Measurements from ENCODE around the gene TACC2. TPM values are rescaled to one million over a fixed set of nuclear protein-coding genes. Genes with fewer than 3 reads are reported as not detected.

The TACC2 gene
- total RNA-seq, 2 experiments from 2014 or later = not detected

DNA sequence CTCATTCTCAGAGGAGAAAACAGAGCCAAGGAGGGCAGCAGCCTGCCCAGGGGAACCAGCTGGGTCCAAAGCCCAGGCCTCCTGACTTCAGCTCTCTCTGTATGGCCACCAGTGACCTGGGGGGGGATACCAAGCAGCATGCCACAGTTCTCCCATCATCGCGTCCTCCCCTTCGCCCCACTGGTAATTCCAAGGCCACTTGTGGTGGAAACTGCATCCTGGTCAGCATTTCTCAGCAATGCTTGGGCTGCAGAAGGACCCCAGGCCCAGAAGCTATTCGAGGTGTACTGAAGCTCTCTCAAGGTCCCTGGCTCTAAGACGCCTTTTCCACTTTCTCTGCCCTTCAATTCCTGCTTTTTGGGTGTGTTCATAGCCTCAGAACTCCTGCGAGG lies 309.2 kb downstream of the TACC2 start:
- CTCF ChIA-PET = interaction anchor here (1.0 to 4.5 kb wide), 18 partner anchors 11 to 270 kb away, joined by 3 to 68 read pairs (median 5); partner anchors contain the start of gene PLEKHA1
- Mint-ChIP-seq H3K27ac (no peak overlapping the region), H3K9me3 (ENCODE audit: low read depth) (no peaks in the 10 kb centered on the region), H3K4me3 (no peak overlapping the region), H3K36me3 (no peaks in the 10 kb centered on the region), H3K27me3 (peaks cover 35% of the 10 kb centered on the region), H3K4me1 (peaks cover 15% of the 10 kb centered on the region)
- DNase-seq (no peak), ATAC-seq (no peak)

DNA sequence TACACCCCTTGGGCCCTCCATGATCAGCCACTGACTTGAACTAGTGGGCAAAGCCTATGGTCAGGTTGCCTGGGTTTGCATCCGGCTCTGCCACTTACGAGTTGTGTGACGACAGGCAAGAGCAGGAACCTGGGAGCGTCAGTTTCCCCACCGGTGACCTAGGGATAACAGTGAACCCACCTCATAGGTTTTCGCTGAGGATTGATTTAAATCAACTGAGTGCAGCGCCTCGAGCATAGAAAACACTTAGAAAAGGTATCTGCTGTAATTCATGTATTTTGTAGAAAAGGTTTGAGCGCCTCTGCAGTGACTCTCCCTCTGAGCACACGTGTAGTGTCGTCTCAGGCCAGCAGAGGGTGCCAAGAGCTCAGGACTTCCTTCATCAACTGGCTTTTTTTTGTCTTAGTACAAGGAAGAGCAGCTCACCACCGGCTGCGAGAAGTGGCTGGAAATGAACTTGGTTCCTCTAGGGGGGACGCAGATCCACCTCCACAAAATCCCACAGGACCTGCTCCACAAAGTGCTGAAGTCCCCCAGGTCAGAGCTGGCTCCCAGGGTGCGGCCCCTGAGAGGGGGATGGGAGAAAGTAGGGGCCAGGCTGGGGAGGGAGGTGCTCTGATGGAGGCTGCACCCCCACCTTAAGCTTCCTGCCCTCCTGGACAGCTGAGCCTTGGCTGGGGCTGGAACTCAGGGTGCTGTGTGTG lies 309.8 kb downstream of the TACC2 start:
- DNase-seq (peak; percentile 72), ATAC-seq (peak; percentile 81)
- Mint-ChIP-seq H3K27ac (no peak overlapping the region), H3K4me3 (no peak overlapping the region), H3K9me3 (ENCODE audit: low read depth) (no peaks in the 10 kb centered on the region), H3K4me1 (peaks cover 12% of the 10 kb centered on the region), H3K36me3 (no peaks in the 10 kb centered on the region), H3K27me3 (peaks cover 35% of the 10 kb centered on the region)
- CTCF ChIA-PET = interaction anchor here (0.5 to 4.5 kb wide), 33 partner anchors 12 to 374 kb away, joined by 3 to 68 read pairs (median 4); partner anchors contain the start of genes ARMS2 and PLEKHA1

DNA sequence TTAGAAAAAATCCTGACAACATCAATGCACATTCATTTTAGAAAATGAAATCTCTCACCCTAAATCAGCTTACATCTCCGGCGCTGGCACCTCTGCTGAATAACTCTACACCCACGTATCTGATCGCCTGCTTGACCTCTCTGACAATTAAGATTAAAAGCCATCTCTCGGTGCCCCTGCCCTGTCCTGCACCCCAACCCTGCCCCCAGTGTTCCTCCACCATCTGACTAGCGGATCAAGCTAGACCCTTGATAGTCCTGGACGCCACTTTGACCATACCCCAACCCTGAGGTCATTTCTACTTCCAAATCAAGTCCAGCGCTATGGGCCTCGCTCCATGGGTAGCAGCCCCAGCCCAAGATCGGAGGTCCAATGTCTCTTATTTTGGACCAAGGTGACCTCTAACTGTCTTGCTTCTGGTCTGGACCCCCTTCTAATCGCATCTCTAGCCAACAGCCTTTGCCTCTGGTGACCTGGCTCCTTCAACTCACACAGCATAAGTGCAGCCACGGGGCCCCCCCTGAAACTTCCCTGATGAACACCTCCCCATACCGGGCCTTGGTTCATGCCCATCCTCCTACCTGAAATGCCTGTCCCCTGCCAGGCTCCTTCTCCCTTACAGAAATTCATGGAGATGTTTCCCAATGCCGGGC lies 310.6 kb downstream of the TACC2 start:
- Mint-ChIP-seq H3K4me1 (peaks cover 12% of the 10 kb centered on the region), H3K4me3 (no peak overlapping the region), H3K27me3 (peaks cover 39% of the 10 kb centered on the region), H3K36me3 (no peaks in the 10 kb centered on the region), H3K27ac (no peak overlapping the region), H3K9me3 (ENCODE audit: low read depth) (no peaks in the 10 kb centered on the region)
- peak; percentile 22 for DNase-seq
- CTCF ChIA-PET = interaction anchor here (0.5 to 4.5 kb wide), 32 partner anchors 11 to 375 kb away, joined by 3 to 68 read pairs (median 4); partner anchors contain the start of genes ARMS2 and PLEKHA1
- ATAC-seq = no peak

DNA sequence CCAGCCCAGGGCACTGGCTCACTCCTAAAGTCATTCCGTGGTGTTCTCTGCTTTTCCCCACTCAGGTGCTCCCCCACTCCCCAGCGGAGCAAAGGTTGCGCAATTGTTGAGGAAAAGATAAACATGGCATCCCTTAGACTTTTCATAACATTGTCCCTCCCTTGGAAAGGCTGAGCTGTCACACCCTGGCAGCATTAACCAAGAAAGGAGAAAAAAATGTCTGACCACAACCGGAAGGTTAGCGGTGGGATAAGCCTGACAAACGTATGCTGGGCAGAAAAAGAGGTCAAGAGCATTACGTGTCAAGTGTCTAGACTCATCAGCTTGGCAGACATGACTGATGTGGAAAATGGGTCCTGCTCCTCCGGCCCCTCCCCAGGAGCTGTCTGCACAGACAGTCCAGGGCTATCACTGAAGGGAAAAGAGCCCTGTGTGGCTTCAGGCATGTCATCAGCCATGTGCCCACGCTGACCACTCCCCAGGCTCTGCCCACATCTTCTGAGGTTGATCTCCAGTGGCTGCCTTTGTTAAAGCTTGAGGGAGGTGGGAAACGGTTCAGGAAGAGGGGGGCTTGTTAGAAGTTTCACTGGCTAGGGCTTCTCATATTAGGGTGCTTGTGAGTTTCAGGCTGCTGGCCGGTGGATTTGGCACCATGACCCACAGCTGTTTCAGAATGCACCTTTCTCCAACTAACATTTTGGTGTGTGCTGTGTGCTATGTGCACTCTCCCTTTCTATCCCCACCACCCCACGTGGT lies 312.3 kb downstream of the TACC2 start:
- no peaks in the 10 kb centered on the region for H3K4me1 Mint-ChIP-seq
- no peaks in the 10 kb centered on the region for H3K36me3 Mint-ChIP-seq
- DNase-seq = no peak
- H3K27ac Mint-ChIP-seq = no peak overlapping the region
- peaks cover 35% of the 10 kb centered on the region for H3K27me3 Mint-ChIP-seq
- no peak for ATAC-seq
- no peak overlapping the region for H3K4me3 Mint-ChIP-seq
- peaks cover 2% of the 10 kb centered on the region for H3K9me3 Mint-ChIP-seq (ENCODE audit: low read depth)
- CTCF ChIA-PET = interaction anchor here (1.5 to 2.6 kb wide), 2 partner anchors 134 to 265 kb away, joined by 6 to 10 read pairs; no protein-coding TSS in a partner anchor

DNA sequence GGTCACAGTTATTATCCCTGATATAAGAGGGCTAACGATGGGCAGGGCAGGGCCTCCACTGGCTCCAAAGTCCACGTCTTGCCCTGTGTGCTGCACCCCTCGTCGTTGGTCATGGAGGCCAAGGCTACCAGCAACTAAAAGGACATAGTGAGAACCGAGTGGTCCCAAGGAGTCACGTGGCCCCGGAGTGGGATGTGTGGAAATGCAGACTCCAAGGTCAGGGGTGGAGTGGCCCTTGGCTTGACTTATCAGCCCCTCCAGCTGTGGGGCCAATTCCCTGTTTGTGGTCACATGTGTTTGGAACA lies 312.8 kb downstream of the TACC2 start:
- ATAC-seq (no peak), DNase-seq (no peak)
- no peaks in the 10 kb centered on the region for H3K4me1 Mint-ChIP-seq
- H3K4me3 Mint-ChIP-seq = no peak overlapping the region
- peaks cover 2% of the 10 kb centered on the region for H3K9me3 Mint-ChIP-seq (ENCODE audit: low read depth)
- CTCF ChIA-PET = interaction anchor here (1.5 to 2.6 kb wide), 2 partner anchors 134 to 264 kb away, joined by 6 to 10 read pairs; no protein-coding TSS in a partner anchor
- peaks cover 31% of the 10 kb centered on the region for H3K27me3 Mint-ChIP-seq
- H3K36me3 Mint-ChIP-seq = no peaks in the 10 kb centered on the region
- H3K27ac Mint-ChIP-seq = no peak overlapping the region

DNA sequence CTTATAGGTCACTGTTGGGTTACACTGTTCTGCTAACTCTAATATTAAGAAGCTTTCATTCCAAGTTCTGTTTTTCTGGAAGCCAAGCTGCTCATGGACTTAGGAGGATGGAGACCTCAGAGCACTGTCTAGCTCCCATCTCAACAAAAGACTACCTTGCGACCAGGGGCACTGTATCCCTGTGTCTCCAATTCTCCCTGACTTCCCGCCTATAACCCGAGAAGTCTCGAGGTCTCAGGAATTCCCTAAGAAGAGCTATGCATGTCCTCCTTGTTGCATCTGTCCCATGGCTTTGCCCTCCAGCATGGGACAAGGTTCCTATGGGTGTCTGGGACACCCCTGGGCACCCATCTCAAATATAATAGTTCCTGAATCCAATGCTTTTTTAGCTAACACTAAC lies 313.4 kb downstream of the TACC2 start:
- Mint-ChIP-seq H3K36me3 (no peaks in the 10 kb centered on the region), H3K9me3 (ENCODE audit: low read depth) (peaks cover 2% of the 10 kb centered on the region), H3K27ac (no peak overlapping the region), H3K4me1 (no peaks in the 10 kb centered on the region), H3K27me3 (peaks cover 27% of the 10 kb centered on the region), H3K4me3 (no peak overlapping the region)
- no peak for DNase-seq
- CTCF ChIA-PET = interaction anchor here (1.5 to 2.6 kb wide), 2 partner anchors 133 to 264 kb away, joined by 6 to 10 read pairs; no protein-coding TSS in a partner anchor
- ATAC-seq = no peak

DNA sequence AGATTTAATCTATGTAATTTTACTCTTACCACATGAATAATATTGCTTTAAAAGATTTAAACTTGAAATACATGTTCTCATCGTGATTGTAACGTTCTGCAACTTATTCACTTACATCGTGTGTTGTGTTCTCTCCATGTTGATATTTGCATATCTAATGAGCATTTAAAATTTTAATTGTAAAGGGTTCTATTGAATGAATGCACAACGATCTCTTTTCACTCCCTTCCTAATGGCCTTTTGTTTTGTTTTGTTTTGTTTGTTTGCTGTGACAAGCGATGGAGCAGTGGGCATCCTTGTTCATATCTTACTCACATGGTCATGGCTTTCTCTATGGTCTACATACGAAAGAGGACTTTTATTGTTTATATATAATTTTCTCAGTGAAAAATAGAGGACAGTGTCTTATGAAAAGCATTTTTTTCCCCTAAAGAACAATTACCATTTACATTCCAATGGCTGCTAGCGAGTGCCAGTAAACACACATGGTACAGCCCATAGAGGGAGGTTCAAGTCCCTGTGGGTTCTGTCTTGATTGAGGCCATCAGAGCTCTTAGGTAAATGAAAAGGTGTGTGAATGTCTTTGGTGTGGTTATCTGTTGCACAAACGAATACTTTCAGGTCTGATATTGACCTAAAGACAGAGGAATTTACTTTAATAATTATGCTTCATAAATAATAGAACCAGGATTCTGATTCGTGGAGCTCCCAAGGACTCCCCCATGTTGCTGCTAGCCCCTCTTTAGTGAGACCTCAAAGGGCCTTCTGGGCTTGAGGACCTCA lies 314.5 kb downstream of the TACC2 start:
- no peak overlapping the region for H3K4me3 Mint-ChIP-seq
- no peak overlapping the region for H3K27ac Mint-ChIP-seq
- DNase-seq (no peak), ATAC-seq (no peak)
- no peaks in the 10 kb centered on the region for H3K36me3 Mint-ChIP-seq
- no peaks in the 10 kb centered on the region for H3K4me1 Mint-ChIP-seq
- peaks cover 24% of the 10 kb centered on the region for H3K27me3 Mint-ChIP-seq
- CTCF ChIA-PET = interaction anchor here (1.0 to 2.6 kb wide), 3 partner anchors 32 to 132 kb away, joined by 3 to 10 read pairs (median 3); no protein-coding TSS in a partner anchor
- peaks cover 2% of the 10 kb centered on the region for H3K9me3 Mint-ChIP-seq (ENCODE audit: low read depth)

Other genes with a start within 250 kb of the TACC2 start
- gene ATE1, start 61.1 kb upstream of the TACC2 start, total RNA-seq = 10 to 100 TPM; 26.6 to 28.1 TPM
- 10 to 100 TPM; 60.3 to 67.1 TPM for gene NSMCE4A, start 13.9 kb upstream of the TACC2 start, total RNA-seq